ENCODE results near the gene GATA6. TPM values are rescaled to one million over a fixed set of nuclear protein-coding genes. Genes with fewer than 3 reads are reported as not detected.

Gene GATA6
- total RNA-seq, 1 donor from 2014 or later, result 89.3 TPM

- H3K36me3 ChIP-seq, result no peaks in the 10 kb centered on the region
- no peak for DNase-seq (ENCODE audit: low spot score in 2 of 2)
- TF ChIP-seq, protein P1, sequence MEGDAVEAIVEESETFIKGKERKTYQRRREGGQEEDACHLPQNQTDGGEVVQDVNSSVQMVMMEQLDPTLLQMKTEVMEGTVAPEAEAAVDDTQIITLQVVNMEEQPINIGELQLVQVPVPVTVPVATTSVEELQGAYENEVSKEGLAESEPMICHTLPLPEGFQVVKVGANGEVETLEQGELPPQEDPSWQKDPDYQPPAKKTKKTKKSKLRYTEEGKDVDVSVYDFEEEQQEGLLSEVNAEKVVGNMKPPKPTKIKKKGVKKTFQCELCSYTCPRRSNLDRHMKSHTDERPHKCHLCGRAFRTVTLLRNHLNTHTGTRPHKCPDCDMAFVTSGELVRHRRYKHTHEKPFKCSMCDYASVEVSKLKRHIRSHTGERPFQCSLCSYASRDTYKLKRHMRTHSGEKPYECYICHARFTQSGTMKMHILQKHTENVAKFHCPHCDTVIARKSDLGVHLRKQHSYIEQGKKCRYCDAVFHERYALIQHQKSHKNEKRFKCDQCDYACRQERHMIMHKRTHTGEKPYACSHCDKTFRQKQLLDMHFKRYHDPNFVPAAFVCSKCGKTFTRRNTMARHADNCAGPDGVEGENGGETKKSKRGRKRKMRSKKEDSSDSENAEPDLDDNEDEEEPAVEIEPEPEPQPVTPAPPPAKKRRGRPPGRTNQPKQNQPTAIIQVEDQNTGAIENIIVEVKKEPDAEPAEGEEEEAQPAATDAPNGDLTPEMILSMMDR (IDR thresholded peaks at IDR 0.05), result no peak
- intact Hi-C loops (cut with DNase I), result no loop called here
- H3K4me1 ChIP-seq, result no peaks in the 10 kb centered on the region
- H3K27ac ChIP-seq, result no peak overlapping the region
- no peaks in the 10 kb centered on the region for H3K9me3 ChIP-seq
- H3K4me3 ChIP-seq, result no peak overlapping the region
- no peaks in the 10 kb centered on the region for H3K27me3 ChIP-seq
These were observed 81.2 kb downstream of the GATA6 start for GRCh38 chr18:22250591-22250996.

Other genes starting within 250 kb of the GATA6 start
- not detected for gene CTAGE1, start 248.3 kb downstream of the GATA6 start, total RNA-seq

Data from ascending aorta (tissue), 2 donors.